ENCODE measurements around the gene BBS12.
"Not testable (repeated sequence)": the region's sequence is repeated elsewhere in the genome, so short reads cannot be mapped to it uniquely, and the experiment has no call there.

BBS12 gene

DNA sequence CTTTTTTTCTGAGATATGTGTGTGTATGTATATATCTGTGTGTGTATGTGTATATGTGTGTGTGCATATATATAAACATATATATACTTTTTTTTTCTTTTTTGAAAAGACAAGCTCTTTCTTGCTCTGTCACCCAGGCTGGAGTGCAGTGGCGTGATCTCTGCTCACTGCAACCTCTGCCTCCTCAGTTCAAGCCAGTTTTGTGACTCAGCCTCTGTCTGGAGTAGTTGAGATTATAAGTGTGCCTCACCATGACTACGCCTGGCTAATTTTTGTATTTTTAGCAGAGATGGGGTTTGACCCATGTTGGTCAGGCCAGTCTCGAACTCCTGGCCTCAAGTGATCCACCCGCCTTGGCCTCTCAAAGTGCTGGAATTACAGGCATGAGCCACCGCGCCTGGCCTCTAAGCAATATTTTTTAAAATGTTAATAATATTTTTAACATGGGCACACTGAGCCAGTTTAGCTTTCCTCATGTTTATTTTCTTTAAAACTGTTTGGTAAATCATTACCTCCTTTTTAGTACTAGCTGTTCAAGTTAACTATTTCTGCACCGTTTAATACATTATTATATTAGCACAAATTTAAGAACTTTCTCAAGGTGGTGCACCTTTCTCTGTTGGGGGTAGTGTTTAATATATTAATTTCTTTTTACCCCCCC lies 33.3 kb downstream of the BBS12 start:
- DNase-seq (ENCODE audit: low read depth): no peak

DNA sequence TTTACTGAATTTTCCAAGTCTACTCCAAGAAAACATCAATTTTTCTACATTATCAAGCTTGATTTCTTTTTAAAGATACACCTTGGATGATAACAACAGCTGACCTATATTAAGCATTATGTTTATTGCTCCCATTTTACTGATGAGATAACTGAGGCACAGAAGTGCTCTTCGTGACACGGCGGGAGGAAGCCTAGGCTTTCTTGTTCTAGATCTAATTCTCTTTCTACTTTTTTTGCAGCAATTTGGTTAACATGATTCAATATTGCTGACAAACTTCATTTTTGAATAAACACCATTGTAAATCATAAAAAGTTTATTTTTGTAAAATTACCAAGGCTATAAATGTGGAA lies 33.8 kb downstream of the BBS12 start:
- DNase-seq (ENCODE audit: low read depth): no peak

DNA sequence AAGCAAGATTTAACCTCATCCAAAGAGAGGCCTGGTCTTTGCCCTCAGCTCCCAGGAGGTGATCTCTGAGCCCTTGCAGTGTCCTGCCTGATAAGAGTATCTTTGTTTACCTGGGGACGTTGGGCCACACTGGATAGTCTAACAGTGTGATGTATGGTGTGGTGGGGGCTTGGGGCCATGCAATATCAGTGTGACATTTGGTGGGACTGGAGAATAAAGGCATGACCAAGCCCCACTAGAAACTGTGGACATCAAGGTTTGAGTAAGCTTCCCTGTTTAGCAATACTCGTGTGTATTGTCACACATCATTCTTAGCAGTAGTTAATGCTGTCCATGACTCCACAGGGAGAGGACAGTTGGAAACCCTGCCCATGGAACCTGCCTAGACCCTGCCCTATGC lies 34.4 kb downstream of the BBS12 start:
- no peak for DNase-seq (ENCODE audit: low read depth)

DNA sequence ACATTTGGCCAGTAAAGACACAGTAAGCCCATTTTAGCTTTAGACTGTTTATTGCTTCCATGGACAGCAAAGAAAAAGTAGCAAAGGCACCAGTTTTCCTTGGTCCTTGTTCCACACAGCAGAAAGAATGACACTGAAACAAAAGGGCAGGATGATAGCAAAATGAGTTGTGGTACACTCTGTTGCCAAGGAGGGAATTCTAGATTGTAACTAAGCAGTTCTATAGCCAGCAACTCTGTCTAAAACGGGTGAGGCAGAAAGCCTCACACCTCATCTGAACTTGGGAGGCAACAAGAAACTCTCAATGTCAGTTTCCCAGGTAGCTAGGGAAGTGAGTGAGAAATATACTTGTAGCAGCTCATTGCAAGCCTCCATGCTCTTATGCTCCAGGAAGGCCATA lies 39.2 kb downstream of the BBS12 start:
- DNase-seq (ENCODE audit: low read depth): no peak

DNA sequence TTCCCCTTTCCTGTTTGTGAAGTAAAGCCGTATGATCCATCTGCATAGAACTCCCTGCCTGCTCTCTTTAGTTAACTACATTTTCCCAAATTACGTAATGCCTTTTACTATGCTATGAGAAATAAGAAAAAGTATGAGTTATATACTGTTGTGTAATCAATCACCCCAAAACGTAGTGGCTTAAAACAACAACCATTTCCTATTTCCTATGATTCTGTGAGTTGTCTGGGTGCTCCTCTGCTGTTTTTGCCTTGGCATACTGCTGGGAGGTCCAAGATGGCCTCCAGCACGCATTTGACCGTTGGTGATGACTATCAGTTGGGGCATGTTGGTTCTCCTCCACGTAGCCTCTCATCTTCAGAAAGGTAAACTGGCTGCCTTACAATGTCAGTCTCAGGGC lies 39.8 kb downstream of the BBS12 start:
- no peak for DNase-seq (ENCODE audit: low read depth)

DNA sequence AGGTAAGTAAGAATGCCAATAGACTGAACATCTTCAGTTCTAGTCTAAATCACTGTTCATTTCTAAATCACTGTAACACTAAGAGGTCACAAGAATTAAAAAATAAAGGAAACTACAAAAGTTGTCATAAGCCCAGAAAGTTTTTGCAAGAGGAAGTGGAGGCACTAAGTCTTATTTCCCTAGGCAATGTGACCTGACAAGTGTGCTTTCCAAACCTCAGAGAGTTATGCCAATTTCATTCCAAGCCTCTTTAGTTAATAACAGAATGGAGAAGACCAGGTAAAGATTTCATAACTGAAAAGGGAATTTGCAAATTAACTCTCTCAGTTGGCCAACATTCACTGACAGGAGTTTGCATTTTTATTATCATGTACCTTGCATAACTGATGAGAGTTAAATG lies 40.5 kb downstream of the BBS12 start:
- no peak for DNase-seq (ENCODE audit: low read depth)

DNA sequence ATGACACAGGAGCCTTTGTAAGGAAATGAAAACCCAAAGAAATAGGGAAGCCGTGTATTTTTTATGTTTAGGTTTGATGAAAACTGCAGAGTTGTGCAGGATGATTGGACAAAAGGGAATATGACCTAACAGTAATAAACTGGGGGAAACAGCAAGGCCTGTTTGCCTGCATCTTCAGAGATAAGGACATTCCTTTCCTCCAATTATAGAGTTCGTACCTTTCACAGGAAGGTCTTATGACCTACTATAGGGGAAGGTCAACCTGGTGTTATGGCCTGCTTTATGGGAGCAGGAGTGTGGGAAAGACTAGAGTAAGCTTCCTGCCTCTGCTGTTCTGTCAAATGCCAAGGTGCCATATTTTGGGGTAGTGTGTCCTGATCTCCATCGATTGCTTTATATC lies 42.5 kb downstream of the BBS12 start:
- DNase-seq (ENCODE audit: low read depth): no peak

DNA sequence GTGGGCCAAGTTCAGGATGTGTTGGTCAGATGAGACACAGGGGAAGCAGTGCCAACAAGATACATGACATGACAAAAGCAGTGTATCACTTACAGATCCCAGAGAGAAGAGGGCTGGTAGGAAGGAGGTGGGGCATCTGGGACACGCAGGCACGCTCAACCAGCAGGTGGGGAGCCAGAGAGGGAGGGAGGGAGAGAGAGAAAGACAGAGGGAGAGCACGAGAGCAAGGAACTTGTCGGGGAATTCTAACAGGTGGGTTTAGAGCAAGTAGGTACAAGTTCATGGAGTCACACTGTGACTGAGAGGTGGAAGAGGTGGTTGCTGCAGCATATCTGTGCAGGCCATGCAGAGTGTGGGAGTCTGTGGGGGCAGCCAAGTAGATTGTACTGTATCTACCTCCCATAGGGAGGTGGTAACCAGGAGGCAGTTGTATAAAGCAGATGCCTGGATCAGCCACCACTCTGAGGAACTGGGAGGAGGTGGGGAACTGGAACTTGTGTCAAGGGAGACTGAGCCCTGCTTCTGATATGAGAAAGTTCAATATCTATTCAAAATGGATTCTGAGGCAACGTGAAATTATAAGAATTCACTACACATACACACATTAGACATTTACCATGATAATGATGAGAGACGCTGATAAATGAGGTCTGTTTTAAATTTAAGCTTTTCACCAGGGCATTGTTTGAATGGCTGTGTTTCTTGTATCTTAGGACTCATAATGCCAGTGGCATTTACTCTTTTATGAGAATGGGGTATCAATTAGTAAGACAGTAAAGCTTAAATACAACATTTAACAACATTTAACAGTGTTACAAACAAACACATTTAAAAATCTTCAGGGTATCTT lies 43.7 kb downstream of the BBS12 start:
- no peak for DNase-seq (ENCODE audit: low read depth)

DNA sequence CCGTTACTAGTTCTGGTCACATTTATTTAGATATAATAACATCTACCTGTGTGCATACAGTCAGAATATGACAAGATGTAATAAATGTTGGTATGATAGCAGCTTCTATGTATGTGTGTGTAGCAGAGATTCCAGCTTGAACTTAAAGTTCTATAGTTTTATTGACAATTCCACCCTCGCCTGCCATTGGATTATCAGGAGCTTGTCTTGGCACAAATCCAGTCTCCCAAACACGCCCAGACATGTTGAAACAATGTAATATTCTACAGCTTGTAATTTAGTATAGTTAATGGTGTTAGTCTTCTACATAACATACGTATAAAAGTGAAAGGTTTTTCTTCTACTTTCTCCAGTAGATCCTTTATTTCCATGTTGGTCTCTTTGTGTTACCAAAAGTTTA lies 44.4 kb downstream of the BBS12 start:
- DNase-seq (ENCODE audit: low read depth): no peak

DNA sequence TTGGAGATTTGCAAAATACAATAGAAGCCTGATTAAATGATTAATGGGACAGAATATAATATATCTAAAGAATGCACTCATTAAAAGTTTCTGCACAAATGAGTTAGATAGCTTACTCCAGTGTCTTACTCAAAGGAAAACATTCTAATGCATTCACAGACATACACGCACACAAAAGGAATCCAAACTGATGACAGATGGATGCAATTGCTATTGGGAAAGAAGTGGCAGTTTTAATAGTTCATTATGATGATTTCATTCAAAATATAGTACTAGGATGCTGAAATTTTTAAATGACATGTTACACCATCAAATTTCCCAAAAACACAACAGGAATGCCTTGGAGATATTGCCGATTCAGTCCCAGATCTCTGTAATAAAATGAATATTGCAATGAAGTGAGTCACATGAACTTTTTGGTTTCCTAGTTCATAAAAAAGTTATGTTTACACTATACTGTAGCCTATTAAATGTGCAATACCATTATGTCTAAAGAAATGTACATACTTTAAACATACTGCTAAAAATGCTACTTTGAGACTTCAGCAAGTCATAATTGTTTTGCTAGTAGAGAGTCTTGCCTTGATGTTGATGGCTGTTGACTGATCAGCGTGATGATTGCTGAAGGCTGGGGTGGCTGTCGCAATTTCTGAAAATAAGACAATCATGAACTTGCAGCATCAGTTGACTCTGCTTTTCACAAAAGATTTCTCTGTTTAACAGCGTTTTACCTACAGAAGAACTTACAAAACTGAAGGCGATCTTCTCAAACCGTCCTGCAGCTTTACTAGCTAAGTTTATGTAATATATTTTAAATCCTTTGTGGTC lies 45.6 kb downstream of the BBS12 start:
- DNase-seq (ENCODE audit: low read depth): no peak

DNA sequence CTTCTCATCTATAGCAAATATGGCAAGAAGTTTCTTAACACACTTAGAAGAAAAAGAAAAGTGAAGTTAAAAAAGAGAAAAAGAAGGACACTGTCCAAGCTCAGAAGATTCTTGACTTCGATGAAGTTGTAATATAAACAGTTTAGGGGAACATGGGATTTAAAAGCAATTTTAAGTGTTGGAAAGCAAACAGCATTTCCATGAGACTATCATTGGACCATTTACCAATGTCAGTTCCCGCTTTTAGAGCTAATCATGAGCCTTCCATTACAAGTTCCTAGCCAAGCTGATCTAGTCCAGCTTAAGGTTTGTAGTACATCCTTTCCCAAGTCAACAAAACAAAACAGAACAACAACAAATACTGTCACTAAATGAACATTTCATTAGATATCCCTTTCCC lies 49.0 kb downstream of the BBS12 start:
- no peak for DNase-seq (ENCODE audit: low read depth)

DNA sequence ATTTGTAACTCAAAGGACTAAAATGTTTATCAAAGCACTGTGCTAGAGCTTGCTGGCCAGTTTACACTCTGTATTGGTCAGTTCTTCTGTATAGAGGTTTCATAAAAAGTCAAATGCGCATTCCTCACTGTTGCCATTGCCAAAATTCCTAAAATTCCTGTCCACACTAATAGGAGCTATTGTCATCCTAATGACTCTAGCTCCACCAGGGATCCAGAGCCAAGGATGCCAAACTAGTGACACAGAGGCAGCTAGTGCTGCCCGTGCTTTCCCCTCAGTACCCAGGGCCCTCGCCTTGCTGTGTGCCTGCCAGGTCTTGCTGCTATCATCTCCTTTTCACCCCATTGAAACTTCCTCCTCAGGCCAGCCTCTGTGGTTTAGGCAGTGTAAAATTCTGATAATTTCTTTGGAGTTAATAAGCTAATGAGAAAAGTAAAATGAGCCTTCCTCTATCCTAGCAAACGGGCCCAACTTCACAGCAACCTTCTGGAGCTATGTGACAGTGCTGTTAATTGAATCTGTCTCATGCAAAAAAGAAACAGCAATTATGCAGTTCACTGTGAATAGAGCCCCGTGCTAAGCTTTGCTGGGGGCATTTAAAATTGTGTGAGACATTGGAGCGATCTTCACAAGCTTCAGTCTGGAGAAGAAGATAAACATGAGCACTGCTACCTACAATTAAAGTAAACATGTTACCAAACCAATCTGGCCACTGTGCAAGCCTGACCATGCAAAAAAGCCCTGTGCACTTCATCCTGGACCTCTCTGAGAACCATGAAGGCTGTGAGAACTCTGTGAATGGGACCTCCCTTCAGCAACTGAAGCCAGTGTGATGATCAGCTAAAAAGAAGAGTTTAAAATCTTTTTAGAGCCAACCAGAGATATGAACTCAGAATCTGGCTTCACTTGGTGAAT lies 51.1 kb downstream of the BBS12 start:
- DNase-seq (ENCODE audit: low read depth): no peak

DNA sequence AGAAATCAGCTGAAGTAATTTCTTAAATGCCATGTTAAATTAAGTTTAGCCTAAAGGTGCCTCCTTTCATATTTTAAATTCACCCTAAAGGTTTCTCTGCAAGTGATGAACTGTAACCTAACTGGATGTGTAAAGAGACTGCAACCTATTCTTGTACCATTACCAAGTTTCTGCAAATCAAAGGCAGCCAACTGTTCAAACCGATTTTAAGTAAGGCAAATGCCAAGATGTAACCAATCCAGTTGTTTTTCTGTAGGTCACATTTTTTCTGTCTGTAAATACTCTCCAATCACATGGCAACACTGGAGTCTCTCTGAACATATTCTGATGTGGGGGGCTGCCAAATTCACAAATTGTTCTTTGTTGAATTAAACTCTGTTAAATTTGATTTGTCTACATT lies 51.8 kb downstream of the BBS12 start:
- DNase-seq (ENCODE audit: low read depth): no peak

DNA sequence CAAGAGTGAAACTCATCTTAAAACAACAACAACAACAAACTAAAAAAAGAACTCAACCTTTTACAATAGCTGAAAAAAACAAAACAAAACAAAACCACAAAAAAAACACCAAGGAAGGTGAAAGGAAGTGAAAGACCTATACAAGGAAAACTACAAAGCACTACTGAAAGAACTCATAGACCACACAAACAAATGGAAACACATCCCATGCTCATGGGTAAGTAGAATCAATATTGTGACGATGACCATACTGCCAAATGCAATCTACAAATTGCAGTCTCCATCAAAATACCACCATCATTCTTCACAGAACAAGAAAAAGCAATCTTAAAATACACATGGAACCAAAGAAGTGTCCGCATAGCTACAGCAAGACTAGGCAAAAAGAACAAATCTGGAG lies 52.6 kb downstream of the BBS12 start:
- no peak for DNase-seq (ENCODE audit: low read depth)

DNA sequence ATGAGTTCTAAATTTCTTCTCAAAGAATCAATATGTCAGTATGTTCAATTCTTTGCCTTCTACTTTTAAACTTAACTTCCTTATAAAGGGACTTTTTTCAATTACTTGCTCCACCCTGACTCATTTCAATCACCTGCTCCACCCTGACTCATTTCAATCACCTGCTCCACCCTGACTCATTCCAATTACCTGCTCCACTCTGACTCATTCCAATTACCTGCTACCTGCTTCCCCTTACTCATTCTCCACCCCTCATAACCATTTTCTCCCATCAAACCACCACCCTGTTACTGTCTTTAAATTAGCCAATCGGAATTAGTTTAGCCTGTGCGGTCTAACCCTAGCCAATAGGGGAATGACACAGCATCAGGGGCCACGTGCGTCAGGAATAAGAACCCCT lies 53.8 kb downstream of the BBS12 start:
- not testable (repeated sequence) for DNase-seq (ENCODE audit: low read depth)

DNA sequence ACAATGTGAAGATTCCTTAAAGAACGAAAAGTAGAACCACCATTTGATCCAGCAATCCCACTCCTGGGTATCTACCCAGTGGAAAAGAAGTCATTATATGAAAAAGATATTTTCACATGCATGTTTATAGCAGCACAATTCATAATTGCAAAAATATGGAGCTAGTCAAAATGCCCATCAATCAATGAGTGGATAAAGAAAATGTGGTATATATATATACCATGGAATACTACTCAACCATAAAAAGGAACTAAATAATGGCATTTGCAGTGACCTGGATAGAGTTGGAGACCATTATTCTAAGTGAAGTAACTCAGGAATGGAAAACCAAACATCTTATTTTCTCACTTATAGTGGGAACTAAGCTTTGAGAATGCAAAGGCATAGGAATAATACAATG lies 54.4 kb downstream of the BBS12 start:
- not testable (repeated sequence) for DNase-seq (ENCODE audit: low read depth)

DNA sequence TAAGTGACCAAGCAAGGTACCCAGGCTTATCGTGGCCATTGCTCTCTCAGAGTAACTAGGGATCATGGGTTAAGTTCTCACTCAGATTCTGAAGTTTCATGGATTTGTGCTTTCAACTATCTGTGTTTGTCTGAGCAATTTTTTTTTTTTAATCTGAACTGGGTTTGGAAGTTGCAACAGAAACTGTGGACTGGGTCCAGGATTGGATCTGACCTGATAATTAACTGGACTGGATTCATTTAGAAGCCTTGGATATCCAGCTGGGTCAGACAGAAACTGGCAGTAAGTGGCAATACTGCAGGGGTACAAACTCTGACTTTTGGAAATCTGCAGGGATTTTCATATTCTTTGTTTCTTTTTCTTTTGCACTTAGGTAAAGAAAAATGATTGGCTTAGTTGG lies 55.4 kb downstream of the BBS12 start:
- DNase-seq (ENCODE audit: low read depth): no peak

DNA sequence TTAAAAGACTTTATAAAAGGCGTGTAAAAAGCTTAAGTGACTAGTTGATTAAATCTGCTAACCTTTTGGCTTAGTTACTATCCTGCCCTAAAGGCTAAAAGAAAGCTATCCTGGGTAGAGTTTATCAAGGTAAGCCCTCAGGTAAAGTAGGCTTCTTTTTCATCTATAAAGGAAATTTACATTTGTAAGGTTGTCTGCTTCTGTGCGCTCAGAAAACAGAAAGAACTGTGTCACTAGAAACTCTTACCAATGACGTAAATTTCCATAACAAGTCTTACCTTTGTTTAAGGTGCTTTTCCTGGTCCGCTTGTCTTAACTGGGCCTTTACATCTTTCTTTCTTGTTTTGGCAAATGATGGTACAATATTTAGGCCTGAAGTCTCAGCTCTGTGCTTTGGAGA lies 56.4 kb downstream of the BBS12 start:
- DNase-seq (ENCODE audit: low read depth): no peak

DNA sequence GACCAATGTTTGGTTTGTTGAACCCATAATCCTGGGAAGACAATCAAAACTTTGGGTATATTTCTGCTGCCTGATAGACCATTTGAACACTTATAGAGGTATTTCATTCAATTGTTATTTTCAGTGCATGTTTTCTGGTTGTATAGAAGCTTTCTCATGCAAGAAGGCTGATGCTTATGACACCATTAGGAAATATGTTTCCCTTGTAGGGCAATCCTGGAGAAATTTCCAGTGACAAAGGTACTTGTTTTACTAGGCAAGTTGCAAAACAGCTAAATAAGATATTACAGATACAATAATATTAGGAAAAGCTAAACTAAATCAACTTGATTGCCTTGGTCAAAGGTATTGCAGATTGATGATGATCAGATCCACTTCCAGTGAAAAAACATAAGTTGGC lies 61.3 kb downstream of the BBS12 start:
- no peak for DNase-seq (ENCODE audit: low read depth)

All from activated T-cell treated with anti-CD3 and anti-CD28 coated beads for 24 hours (primary cell).